Measurements from ENCODE around the gene CD84.

GRCh38 chr1:160623227-160623633, 43.9 kb upstream of the CD84 start:
- TF ChIP-seq CTCF (IDR thresholded peaks at IDR 0.05) (no peak), POLR2A (IDR thresholded peaks at IDR 0.05) (no peak)
